Measurements from ENCODE around the gene CLCNKB. TPM values are rescaled to one million over a fixed set of nuclear protein-coding genes. Genes with fewer than 3 reads are reported as not detected.

The CLCNKB gene
- total and polyA plus RNA-seq, 2 experiments from 2014 or later: 1.3 to 1.9 TPM

DNA sequence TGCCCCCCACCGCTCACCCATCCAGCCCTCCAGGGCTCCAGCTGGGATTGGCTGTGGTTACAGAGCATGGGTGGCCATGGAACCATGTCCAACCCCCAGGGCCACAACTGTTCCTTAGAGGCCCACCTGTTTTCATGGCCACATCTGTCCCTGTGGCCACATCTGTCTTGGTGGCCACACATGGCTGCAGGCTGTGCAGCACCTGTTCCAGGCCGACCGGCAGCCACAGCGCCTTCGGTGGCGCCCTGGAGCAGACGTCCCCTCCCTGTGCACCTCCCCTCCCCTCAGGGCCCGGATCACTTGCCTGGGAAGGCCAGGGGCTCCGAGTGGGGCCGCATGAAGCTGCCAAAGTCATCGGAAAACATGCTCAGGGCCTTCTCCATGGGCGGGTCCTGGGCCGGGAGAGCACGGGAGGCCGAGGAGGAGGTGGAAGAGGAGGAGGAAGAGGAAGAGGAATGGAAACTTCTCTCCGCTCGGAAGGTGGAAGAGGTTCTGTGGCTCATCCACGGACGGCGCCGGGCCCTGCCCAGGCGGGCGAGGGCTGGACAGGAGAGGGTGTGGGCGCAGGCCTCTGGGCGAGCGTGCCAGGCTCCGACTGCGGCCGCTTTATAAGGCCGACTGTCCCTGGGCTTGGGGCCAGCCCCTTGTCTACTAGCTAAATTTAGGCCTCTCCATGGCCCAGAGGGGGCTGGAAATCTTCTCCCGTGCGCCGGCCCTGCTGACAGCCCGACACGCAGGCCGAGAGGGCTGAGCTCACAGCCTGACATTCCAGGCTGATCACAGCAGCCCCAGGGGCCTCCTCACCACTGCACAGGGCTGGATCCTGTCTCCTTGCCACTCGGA is 25.9 kb upstream of the CLCNKB start, which contains the start of gene HSPB7:
HSPB7 (minus strand) TSS at position 583 of the 843 bp plus-strand sequence; CDS start at position 503, 80 bp downstream.
- H3K9me3 Mint-ChIP-seq: no peaks in the 10 kb centered on the region
- H3F3A ChIP-seq (replicated peaks; ENCODE audit: low read depth): no peaks in the 10 kb centered on the region
- no peaks in the 10 kb centered on the region for H3K27me3 ChIP-seq (ENCODE audit: insufficient read depth)
- no peaks in the 10 kb centered on the region for H3K79me2 ChIP-seq (replicated peaks; ENCODE audit: insufficient read depth)
- peaks cover 25% of the 10 kb centered on the region for H3K27me3 Mint-ChIP-seq (ENCODE audit: insufficient read depth, low read depth, poor library complexity)
- TF ChIP-seq, protein P1, sequence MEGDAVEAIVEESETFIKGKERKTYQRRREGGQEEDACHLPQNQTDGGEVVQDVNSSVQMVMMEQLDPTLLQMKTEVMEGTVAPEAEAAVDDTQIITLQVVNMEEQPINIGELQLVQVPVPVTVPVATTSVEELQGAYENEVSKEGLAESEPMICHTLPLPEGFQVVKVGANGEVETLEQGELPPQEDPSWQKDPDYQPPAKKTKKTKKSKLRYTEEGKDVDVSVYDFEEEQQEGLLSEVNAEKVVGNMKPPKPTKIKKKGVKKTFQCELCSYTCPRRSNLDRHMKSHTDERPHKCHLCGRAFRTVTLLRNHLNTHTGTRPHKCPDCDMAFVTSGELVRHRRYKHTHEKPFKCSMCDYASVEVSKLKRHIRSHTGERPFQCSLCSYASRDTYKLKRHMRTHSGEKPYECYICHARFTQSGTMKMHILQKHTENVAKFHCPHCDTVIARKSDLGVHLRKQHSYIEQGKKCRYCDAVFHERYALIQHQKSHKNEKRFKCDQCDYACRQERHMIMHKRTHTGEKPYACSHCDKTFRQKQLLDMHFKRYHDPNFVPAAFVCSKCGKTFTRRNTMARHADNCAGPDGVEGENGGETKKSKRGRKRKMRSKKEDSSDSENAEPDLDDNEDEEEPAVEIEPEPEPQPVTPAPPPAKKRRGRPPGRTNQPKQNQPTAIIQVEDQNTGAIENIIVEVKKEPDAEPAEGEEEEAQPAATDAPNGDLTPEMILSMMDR (conservative IDR thresholded peaks at IDR 0.05; ENCODE audit: low read depth in 2 of 2): peak; percentile 17 to 47; a peak in 3 of 4 replicates
- TF ChIP-seq, protein P2, sequence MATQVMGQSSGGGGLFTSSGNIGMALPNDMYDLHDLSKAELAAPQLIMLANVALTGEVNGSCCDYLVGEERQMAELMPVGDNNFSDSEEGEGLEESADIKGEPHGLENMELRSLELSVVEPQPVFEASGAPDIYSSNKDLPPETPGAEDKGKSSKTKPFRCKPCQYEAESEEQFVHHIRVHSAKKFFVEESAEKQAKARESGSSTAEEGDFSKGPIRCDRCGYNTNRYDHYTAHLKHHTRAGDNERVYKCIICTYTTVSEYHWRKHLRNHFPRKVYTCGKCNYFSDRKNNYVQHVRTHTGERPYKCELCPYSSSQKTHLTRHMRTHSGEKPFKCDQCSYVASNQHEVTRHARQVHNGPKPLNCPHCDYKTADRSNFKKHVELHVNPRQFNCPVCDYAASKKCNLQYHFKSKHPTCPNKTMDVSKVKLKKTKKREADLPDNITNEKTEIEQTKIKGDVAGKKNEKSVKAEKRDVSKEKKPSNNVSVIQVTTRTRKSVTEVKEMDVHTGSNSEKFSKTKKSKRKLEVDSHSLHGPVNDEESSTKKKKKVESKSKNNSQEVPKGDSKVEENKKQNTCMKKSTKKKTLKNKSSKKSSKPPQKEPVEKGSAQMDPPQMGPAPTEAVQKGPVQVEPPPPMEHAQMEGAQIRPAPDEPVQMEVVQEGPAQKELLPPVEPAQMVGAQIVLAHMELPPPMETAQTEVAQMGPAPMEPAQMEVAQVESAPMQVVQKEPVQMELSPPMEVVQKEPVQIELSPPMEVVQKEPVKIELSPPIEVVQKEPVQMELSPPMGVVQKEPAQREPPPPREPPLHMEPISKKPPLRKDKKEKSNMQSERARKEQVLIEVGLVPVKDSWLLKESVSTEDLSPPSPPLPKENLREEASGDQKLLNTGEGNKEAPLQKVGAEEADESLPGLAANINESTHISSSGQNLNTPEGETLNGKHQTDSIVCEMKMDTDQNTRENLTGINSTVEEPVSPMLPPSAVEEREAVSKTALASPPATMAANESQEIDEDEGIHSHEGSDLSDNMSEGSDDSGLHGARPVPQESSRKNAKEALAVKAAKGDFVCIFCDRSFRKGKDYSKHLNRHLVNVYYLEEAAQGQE (IDR thresholded peaks at IDR 0.05; ENCODE audit: unreplicated experiment): no peak
- no peak for TF ChIP-seq EZH2 (IDR thresholded peaks at IDR 0.05; ENCODE audit: low read depth, unreplicated experiment)
- no peak for TF ChIP-seq POLR2AphosphoS5 (IDR thresholded peaks at IDR 0.05; ENCODE audit: low read depth)
- no peak for TF ChIP-seq CREB1 (CRISPR knock-in tag; IDR thresholded peaks at IDR 0.05; ENCODE audit: low read depth)
- peak within 1 kb of the TSS; percentile 64 for H3K4me2 ChIP-seq
- H2AFZ ChIP-seq: peak within 1 kb of the TSS; percentile 74; the same call in 1 of the 2 replicates
- H3K4me1 ChIP-seq (ENCODE audit: insufficient read depth): peaks cover 32% of the 10 kb centered on the region
- no peaks in the 10 kb centered on the region for H4K20me1 ChIP-seq (replicated peaks; ENCODE audit: insufficient read depth)
- H3K27ac Mint-ChIP-seq: no peak within 1 kb of the TSS
- no peaks in the 10 kb centered on the region for H3K36me3 ChIP-seq (ENCODE audit: insufficient read depth)
- H3K4me3 Mint-ChIP-seq: no peak within 1 kb of the TSS
- H3K36me3 Mint-ChIP-seq (ENCODE audit: low read depth): no peaks in the 10 kb centered on the region
- DNase-seq (ENCODE audit: low spot score) (peak; percentile 72), ATAC-seq (peak; percentile 54)
- H3K27ac ChIP-seq (ENCODE audit: low read depth): no peak within 1 kb of the TSS
- no peak within 1 kb of the TSS for H3K4me3 ChIP-seq
- no peaks in the 10 kb centered on the region for H3K9me2 ChIP-seq (ENCODE audit: insufficient read depth)
- peaks cover 58% of the 10 kb centered on the region for H3K4me1 Mint-ChIP-seq

DNA sequence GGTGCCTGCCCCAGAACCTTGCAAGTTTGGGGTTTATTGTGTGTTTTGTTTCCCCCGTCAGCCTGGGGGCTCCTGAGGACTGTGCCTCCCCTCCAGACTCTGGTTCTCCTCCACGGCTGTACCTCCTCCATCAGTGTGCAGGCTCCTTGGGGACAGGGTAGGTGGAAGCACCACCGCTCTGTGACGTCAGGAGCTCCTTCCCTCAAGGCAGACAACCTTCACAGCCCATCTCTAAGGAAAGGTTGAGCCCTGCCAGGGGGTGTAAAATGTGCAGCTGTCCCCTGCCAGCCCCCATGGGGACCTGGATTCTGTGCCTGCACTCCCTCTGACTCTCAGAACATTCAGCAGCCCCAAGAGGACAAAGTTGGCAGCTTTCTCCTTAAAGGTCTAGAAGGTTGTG is 25.3 kb upstream of the CLCNKB start:
- no peaks in the 10 kb centered on the region for H3K36me3 Mint-ChIP-seq (ENCODE audit: low read depth)
- H3K4me3 Mint-ChIP-seq: no peak overlapping the region
- Histone ChIP-seq H3K27ac (ENCODE audit: low read depth) (no peak overlapping the region), H3K36me3 (ENCODE audit: insufficient read depth) (no peaks in the 10 kb centered on the region), H3K79me2 (replicated peaks; ENCODE audit: insufficient read depth) (no peaks in the 10 kb centered on the region), H3K4me1 (ENCODE audit: insufficient read depth) (peaks cover 32% of the 10 kb centered on the region), H4K20me1 (replicated peaks; ENCODE audit: insufficient read depth) (no peaks in the 10 kb centered on the region), H2AFZ (no peak overlapping the region), H3F3A (replicated peaks; ENCODE audit: low read depth) (no peaks in the 10 kb centered on the region), H3K27me3 (ENCODE audit: insufficient read depth) (no peaks in the 10 kb centered on the region), H3K4me2 (no peak overlapping the region), H3K4me3 (no peak overlapping the region), H3K9me2 (ENCODE audit: insufficient read depth) (no peaks in the 10 kb centered on the region)
- no peaks in the 10 kb centered on the region for H3K9me3 Mint-ChIP-seq
- peaks cover 58% of the 10 kb centered on the region for H3K4me1 Mint-ChIP-seq
- H3K27me3 Mint-ChIP-seq (ENCODE audit: insufficient read depth, low read depth, poor library complexity): peaks cover 25% of the 10 kb centered on the region
- no peak overlapping the region for H3K27ac Mint-ChIP-seq
- no peak for TF ChIP-seq CREB1 (CRISPR knock-in tag; IDR thresholded peaks at IDR 0.05; ENCODE audit: low read depth)
- ATAC-seq: no peak
- DNase-seq (ENCODE audit: low spot score): no peak
